Measurements from ENCODE around the gene ACOXL.

- TF ChIP-seq POLR2A (IDR thresholded peaks at IDR 0.05; ENCODE audit: low read depth, low read length) (no peak), TAF1 (IDR thresholded peaks at IDR 0.05; ENCODE audit: borderline replicate concordance, low read depth, low read length) (no peak)
Observed at GRCh38 chr2:110941226-110941625, 208.9 kb downstream of the ACOXL start.
